GM12874 (cell line): Measurements from ENCODE around the gene TRIM3.

Source experiments
- TF ChIP-seq, protein P1 (sequence below): IDR thresholded peaks from 2 replicates; pipeline ENCODE4 v1.5.1; 2011; ENCODE audit warnings: low read depth, mild to moderate bottlenecking, control low read depth, low read length, moderate library complexity; ENCODE audit not compliant: insufficient read depth

TRIM3 gene

DNA sequence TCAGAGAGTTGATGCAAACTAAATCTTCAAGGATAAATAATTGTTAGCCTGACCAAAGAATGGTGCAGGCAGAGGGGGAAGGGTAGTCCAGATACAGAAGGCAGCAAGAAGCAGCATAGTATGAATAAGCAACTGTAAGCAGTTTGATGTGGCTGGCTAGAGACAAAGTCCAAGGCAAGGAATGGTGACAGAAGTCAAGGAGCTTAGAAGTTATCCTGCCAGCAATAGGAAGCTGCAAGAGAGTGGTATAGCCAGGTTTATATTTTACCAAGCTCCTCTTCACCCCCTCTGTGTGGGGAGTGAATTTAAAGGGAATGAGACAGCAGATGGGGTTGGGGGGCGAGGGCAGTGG lies 14.7 kb downstream of the TRIM3 start:
- TF ChIP-seq, protein P1, sequence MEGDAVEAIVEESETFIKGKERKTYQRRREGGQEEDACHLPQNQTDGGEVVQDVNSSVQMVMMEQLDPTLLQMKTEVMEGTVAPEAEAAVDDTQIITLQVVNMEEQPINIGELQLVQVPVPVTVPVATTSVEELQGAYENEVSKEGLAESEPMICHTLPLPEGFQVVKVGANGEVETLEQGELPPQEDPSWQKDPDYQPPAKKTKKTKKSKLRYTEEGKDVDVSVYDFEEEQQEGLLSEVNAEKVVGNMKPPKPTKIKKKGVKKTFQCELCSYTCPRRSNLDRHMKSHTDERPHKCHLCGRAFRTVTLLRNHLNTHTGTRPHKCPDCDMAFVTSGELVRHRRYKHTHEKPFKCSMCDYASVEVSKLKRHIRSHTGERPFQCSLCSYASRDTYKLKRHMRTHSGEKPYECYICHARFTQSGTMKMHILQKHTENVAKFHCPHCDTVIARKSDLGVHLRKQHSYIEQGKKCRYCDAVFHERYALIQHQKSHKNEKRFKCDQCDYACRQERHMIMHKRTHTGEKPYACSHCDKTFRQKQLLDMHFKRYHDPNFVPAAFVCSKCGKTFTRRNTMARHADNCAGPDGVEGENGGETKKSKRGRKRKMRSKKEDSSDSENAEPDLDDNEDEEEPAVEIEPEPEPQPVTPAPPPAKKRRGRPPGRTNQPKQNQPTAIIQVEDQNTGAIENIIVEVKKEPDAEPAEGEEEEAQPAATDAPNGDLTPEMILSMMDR = no peak

DNA sequence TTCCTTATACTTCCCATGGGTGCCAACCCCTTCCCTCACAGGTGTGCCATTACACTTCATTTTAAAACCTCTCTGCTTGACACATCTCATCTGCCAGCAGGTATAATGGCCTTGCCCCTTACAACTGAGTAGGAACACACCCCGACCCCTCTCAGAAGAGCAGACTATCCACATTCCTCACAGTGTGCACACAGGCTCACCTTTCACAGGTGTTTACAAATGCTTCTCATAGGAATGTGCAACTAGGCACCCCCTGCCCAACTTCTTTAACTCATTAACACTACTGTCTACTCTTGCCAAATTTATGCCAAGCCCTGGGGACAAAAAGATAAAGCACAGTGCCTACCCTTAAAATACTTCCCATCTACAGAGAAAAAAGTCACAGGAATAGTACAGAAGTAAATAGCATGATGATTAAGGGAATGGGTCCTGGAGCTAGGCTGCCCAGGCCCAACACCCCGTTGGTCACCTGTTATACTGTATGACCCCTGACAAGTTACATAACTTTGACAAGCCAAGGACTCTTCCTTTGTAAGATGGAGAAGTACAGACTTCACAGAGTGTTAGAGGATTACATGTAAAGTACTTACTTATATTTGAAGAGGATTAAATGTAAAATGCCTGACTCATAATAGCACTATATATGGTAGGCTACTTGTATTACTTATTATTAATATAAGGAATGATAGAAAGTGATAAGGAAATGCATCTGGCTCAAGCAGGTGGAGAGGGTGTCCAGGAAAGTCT lies 15.2 kb downstream of the TRIM3 start:
- TF ChIP-seq, protein P1 = no peak

DNA sequence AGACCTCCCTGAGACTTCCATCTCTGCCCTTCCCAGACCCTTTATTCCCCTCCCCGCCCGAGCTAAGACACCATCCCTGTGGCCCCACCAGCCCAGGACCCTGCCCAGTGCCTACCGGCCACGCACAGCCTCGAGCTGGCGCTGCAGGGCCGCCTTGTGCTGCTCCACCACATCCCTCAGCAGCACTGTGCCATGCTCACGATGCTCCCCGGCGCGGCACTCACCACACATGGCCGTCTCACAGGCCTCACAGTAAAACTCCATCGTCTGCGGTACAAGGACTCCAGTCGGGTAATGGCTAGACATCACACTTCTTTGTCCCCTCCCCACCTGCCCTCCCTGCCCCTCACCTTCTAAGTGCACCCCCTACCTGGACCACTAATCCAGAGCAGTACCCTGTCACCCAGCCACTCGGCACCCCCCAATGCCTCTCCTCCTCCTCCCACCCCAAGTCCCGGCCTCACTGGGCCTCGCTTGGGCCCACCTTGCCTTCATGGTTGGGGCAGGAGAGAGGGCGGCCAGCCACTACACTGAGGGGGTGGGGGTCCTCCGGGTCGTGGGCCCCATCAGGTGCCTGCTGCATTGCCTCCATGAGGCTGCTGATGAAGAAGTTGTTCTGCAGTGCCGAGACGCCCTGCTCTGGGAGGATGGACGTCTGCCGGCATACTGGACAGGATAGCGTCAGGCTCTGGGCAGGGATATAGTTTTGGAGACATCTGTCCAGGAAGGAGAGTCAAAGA lies 16.0 kb downstream of the TRIM3 start:
- TF ChIP-seq, protein P1 = no peak

DNA sequence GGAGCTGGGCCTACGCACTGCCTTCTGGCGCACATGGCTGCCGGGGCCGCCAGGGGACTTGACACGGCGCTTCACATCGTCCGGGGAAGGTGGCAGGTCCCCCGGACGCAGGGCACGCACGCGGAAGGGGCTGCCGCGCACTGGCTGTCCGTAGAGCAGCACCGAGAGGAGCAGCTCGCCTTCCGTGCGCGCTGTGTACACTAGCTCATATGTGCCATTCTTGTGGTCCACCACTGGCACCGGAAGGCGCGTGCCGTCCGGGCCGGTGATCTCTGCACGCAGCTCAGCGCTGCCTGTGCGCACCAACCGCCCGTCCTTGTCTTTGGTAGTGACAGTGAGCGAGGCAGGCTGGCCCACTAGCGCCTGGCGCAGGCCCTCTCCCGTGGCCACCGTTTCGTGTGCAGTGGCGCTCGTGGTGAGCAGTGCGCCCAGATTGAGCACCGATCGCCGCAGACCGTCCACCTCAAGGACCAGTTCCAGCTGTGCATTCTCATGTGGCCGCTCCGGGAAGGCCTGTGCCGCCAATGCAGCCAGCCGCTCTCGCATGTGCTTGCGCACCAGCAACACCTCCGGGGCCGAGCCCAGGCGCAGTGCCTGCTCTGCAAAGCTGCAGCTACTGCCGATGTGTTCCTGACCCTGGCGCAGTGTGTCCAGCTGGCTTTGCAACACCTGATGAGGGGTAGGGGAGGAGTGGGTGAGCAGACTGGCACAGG lies 17.2 kb downstream of the TRIM3 start:
- TF ChIP-seq, protein P1 = no peak

DNA sequence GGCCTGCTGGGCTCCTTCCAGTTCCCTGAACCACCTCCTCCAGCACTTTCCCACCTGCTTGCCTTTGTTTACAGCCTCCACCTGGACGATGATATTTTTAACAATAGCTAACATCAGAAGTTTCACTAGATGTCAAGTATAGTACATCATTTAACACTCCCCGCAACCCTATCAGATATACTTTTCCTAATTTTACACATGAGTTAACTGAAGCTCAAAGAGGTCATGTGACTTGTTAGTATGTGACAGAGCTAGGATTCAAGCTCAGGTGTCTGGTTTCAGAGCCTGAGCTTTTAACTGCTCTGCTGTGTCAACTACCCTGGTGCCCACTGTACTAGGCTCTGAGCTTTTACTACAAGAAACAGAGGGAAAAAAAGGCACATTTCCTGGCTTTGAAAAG lies 18.7 kb downstream of the TRIM3 start:
- TF ChIP-seq, protein P1 = no peak

DNA sequence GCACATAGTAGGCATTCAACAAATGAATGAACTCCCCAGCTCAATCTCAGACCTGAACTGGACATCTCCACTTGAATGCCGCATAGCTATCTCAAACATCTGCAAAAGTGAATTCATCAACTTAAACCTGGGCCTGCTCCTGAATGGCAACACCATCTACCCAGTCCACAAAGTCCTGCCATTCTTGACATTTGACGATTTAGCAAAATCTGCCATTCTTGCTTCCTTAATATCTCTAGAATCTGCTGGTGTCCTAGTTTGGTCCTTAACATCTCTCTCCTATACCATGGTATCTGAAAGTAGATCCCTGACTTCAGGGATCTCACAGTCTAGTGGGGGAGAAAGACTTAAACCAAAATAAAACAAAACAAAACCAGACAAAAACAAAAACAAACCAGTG lies 20.6 kb downstream of the TRIM3 start:
- TF ChIP-seq, protein P1 = no peak

DNA sequence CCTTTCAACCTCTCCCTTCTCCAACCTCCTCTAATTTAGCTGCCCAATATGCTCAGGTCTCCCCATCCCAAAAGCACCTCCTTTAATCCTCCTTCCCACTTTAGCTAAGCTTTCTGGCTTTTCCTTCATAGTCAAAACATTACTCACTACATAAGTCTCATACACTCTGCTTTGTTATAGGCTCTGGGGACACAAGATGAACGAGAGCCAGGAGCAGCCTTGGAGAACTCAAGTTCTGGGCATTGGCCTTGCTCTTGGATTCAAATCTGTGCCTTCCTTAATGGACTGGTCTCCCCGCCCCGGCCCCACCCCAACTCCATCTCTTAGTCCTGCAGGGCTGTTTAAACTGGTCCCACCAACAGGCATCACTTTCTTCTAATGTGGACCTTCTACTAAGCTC lies 21.5 kb downstream of the TRIM3 start:
- TF ChIP-seq, protein P1 = no peak
